KOPT-K1 (cell line): ENCODE data around the gene DFFA.
"Not testable (repeated sequence)": the region's sequence is repeated elsewhere in the genome, so short reads cannot be mapped to it uniquely, and the experiment has no call there.

ENCODE experiments used
- H3K27ac ChIP-seq: fragments of 200-600 bp; sonication (generic); 2 replicates; pipeline ENCODE4 v1.5.1; 2016; ENCODE audit warnings: antibody characterized with exemption, mild to moderate bottlenecking, low read depth, low read length; ENCODE audit not compliant: poor library complexity, severe bottlenecking
- H3K36me3 ChIP-seq: fragments of 200-600 bp; sonication (generic); 2 replicates; pipeline ENCODE4 v1.5.1; 2017; ENCODE audit warnings: antibody characterized with exemption, mild to moderate bottlenecking, low read length, moderate library complexity; ENCODE audit not compliant: insufficient read depth
- H3K9me3 ChIP-seq: fragments of 200-600 bp; sonication (generic); 2 replicates; pipeline ENCODE4 v1.5.1; 2017; ENCODE audit warnings: antibody characterized with exemption, low read length, mild to moderate bottlenecking; ENCODE audit not compliant: insufficient read depth, poor library complexity, severe bottlenecking

Gene DFFA

GRCh38 chr1:10433790-10434189, 38.5 kb downstream of the DFFA start:
- H3K9me3 ChIP-seq: no peaks in the 10 kb centered on the region
- H3K27ac ChIP-seq: no peak overlapping the region
- no peaks in the 10 kb centered on the region for H3K36me3 ChIP-seq

GRCh38 chr1:10432910-10433700, 39.2 kb downstream of the DFFA start:
- Histone ChIP-seq H3K36me3 (no peaks in the 10 kb centered on the region), H3K9me3 (no peaks in the 10 kb centered on the region), H3K27ac (no peak overlapping the region)

- Histone ChIP-seq H3K36me3 (no peaks in the 10 kb centered on the region), H3K9me3 (no peaks in the 10 kb centered on the region), H3K27ac (peak overlapping the region; percentile 91)
Measured at GRCh38 chr1:10431070-10431730, 41.1 kb downstream of the DFFA start.

GRCh38 chr1:10430216-10431069, 41.9 kb downstream of the DFFA start, which contains the start of gene CENPS:
Gene CENPS, plus strand, starts transcription at chr1:10430433. Its CDS starts 85 bp downstream, at chr1:10430518.
- H3K36me3 ChIP-seq: no peaks in the 10 kb centered on the region
- H3K27ac ChIP-seq: peak within 1 kb of the TSS; percentile 91
- H3K9me3 ChIP-seq: no peaks in the 10 kb centered on the region

- Histone ChIP-seq H3K27ac (peak overlapping the region; percentile 91), H3K36me3 (no peaks in the 10 kb centered on the region), H3K9me3 (no peaks in the 10 kb centered on the region)
Measured at GRCh38 chr1:10429868-10430215, 42.5 kb downstream of the DFFA start.

- H3K27ac ChIP-seq: no peak overlapping the region
- H3K9me3 ChIP-seq: no peaks in the 10 kb centered on the region
- H3K36me3 ChIP-seq: no peaks in the 10 kb centered on the region
Measured at GRCh38 chr1:10428984-10429383, 43.3 kb downstream of the DFFA start.

GRCh38 chr1:10426535-10426848, 45.8 kb downstream of the DFFA start:
- H3K9me3 ChIP-seq, H3K27ac ChIP-seq: not testable (repeated sequence)
- peaks cover 16% of the 10 kb centered on the region for H3K36me3 ChIP-seq

GRCh38 chr1:10425826-10426534, 46.3 kb downstream of the DFFA start:
- peaks cover 21% of the 10 kb centered on the region for H3K36me3 ChIP-seq
- H3K9me3 ChIP-seq, H3K27ac ChIP-seq: not testable (repeated sequence)

GRCh38 chr1:10424651-10425050, 47.7 kb downstream of the DFFA start:
- no peak overlapping the region for H3K27ac ChIP-seq
- H3K36me3 ChIP-seq: peaks cover 35% of the 10 kb centered on the region
- no peaks in the 10 kb centered on the region for H3K9me3 ChIP-seq

GRCh38 chr1:10424034-10424433, 48.3 kb downstream of the DFFA start:
- Histone ChIP-seq H3K36me3 (peaks cover 41% of the 10 kb centered on the region), H3K27ac (no peak overlapping the region), H3K9me3 (no peaks in the 10 kb centered on the region)

- H3K27ac ChIP-seq: no peak overlapping the region
Measured at GRCh38 chr1:10421637-10422036, 50.7 kb downstream of the DFFA start.

GRCh38 chr1:10419351-10419750, 53.0 kb downstream of the DFFA start:
- Histone ChIP-seq H3K27ac (no peak overlapping the region), H3K36me3 (peaks cover 88% of the 10 kb centered on the region), H3K9me3 (no peaks in the 10 kb centered on the region)

More at GRCh38 chr1:10421637-10422036, 50.7 kb downstream of the DFFA start:
- Histone ChIP-seq H3K36me3 (peaks cover 65% of the 10 kb centered on the region), H3K9me3 (no peaks in the 10 kb centered on the region)

- H3K36me3 ChIP-seq: peaks cover 94% of the 10 kb centered on the region
- not testable (repeated sequence) for H3K27ac ChIP-seq, H3K9me3 ChIP-seq
Measured at GRCh38 chr1:10418741-10419140, 53.6 kb downstream of the DFFA start.

GRCh38 chr1:10415967-10416366, 56.4 kb downstream of the DFFA start:
- peaks cover 100% of the 10 kb centered on the region for H3K36me3 ChIP-seq
- H3K9me3 ChIP-seq, H3K27ac ChIP-seq: not testable (repeated sequence)
